IMR-90 (cell line): ENCODE measurements around the gene ASTL. TPM values are rescaled to one million over a fixed set of nuclear protein-coding genes. Genes with fewer than 3 reads are reported as not detected.

Experiments
- ATAC-seq: fragments of 200-7000 bp; cut with Tn5 transposase; 2 replicates; pipeline ENCODE4 v1.9.1; 2020; ENCODE audit warnings: low read depth, mild to moderate bottlenecking, moderate library complexity
- BruUV-seq: library from RNA; stranded (reverse); fragments of 400-500 nt; replicated peaks from 2 replicates; lab custom pipeline; 2021; lab: Mats Ljungman, UMichigan
- CTCF ChIA-PET: fragments of 300-600 bp; formaldehyde crosslinking; extraction: SDS; loops from one replicate; lab custom pipeline; 2021; ENCODE audit warnings: antibody characterized with exemption; lab: Yijun Ruan, JAX
- POLR2A ChIA-PET: fragments of 300-600 bp; sonication (Branson Sonifier 250); formaldehyde crosslinking; loops from one replicate; lab custom pipeline; 2022; ENCODE audit warnings: antibody characterized with exemption; ENCODE audit not compliant: unreplicated experiment; lab: Charles Lee
- DNase-seq: peaks from one replicate; pipeline ENCODE4 v3.0.0; 2013
- H2AFZ ChIP-seq: replicated peaks from 2 replicates; pipeline ENCODE3; 2013; ENCODE audit warnings: low read length, mild to moderate bottlenecking; ENCODE audit not compliant: poor library complexity
- H2AK5ac ChIP-seq: 2 replicates; pipeline ENCODE4 v1.6.1; 2013; ENCODE audit warnings: low read depth, low read length, inconsistent platforms
- H2AK9ac ChIP-seq: replicated peaks from 2 replicates; pipeline ENCODE3; 2013; ENCODE audit warnings: mild to moderate bottlenecking, low read depth, low read length, moderate library complexity; ENCODE audit not compliant: poor library complexity
- H2BK120ac ChIP-seq: 2 replicates; pipeline ENCODE4 v1.6.1; 2013; ENCODE audit warnings: low read depth, low read length, inconsistent platforms
- H2BK15ac ChIP-seq: 3 replicates; pipeline ENCODE4 v1.6.1; 2013; ENCODE audit warnings: low read depth, low read length, inconsistent platforms
- H2BK20ac ChIP-seq: 2 replicates; pipeline ENCODE4 v1.6.1; 2013; ENCODE audit warnings: low read depth, mild to moderate bottlenecking, inconsistent platforms, low read length, moderate library complexity
- H2BK5ac ChIP-seq: 2 replicates; pipeline ENCODE4 v1.6.1; 2013; ENCODE audit warnings: mild to moderate bottlenecking, low read depth, low read length, inconsistent platforms; ENCODE audit not compliant: poor library complexity, severe bottlenecking
- H3K14ac ChIP-seq: replicated peaks from 2 replicates; pipeline ENCODE4 v1.6.1; 2013; ENCODE audit warnings: low read depth, low read length, inconsistent platforms
- H3K18ac ChIP-seq: 2 replicates; pipeline ENCODE4 v1.6.1; 2013; ENCODE audit warnings: low read depth, low read length, control low read depth
- H3K23ac ChIP-seq: 2 replicates; pipeline ENCODE4 v1.6.1; 2013; ENCODE audit warnings: low read depth, low read length, inconsistent platforms
- H3K27ac ChIP-seq: 2 replicates; pipeline ENCODE4 v1.5.1; 2013; ENCODE audit warnings: mild to moderate bottlenecking, control low read depth, low read length; ENCODE audit not compliant: insufficient read depth
- H3K27me3 ChIP-seq: 2 replicates; pipeline ENCODE4 v1.6.1; 2013; ENCODE audit warnings: low read length; ENCODE audit not compliant: control insufficient read depth, insufficient read depth
- H3K36me3 ChIP-seq: 2 replicates; pipeline ENCODE4 v1.6.1; 2013; ENCODE audit warnings: low read length, mixed read lengths; ENCODE audit not compliant: control insufficient read depth, insufficient read depth
- H3K4ac ChIP-seq: 2 replicates; pipeline ENCODE4 v1.6.1; 2013; ENCODE audit warnings: low read depth, low read length, inconsistent platforms
- H3K4me1 ChIP-seq: 2 replicates; pipeline ENCODE4 v1.6.1; 2013; ENCODE audit warnings: low read length, mixed read lengths; ENCODE audit not compliant: control insufficient read depth, insufficient read depth
- H3K4me2 ChIP-seq: 2 replicates; pipeline ENCODE4 v1.6.1; 2013; ENCODE audit warnings: low read depth, mild to moderate bottlenecking, control low read depth, low read length, moderate library complexity
- H3K4me3 ChIP-seq: 2 replicates; pipeline ENCODE4 v1.5.1; 2013; ENCODE audit warnings: low read depth, mild to moderate bottlenecking, control low read depth, low read length, moderate library complexity; ENCODE audit not compliant: insufficient read depth
- H3K56ac ChIP-seq: 2 replicates; pipeline ENCODE4 v1.6.1; 2013; ENCODE audit warnings: low read length, inconsistent platforms; ENCODE audit not compliant: insufficient read depth; ENCODE audit errors: extremely low read depth
- H3K79me1 ChIP-seq, 2 experiments: 2 replicates each; pipeline ENCODE4 v1.6.1; 2013; ENCODE audit warnings: low read length in 2 of 2, inconsistent platforms in 1 of 2, low read depth in 1 of 2
- H3K9ac ChIP-seq: 2 replicates; pipeline ENCODE4 v1.6.1; 2013; ENCODE audit warnings: low read depth, low read length, control low read depth
- H3K9me1 ChIP-seq: 2 replicates; pipeline ENCODE4 v1.6.1; 2013; ENCODE audit warnings: low read length, inconsistent platforms; ENCODE audit not compliant: insufficient read depth
- H3K9me3 ChIP-seq: 2 replicates; pipeline ENCODE4 v1.6.1; 2013; ENCODE audit warnings: low read length; ENCODE audit not compliant: control insufficient read depth, insufficient read depth
- H4K20me1 ChIP-seq: 2 replicates; pipeline ENCODE4 v1.6.1; 2013; ENCODE audit warnings: low read length, inconsistent platforms; ENCODE audit not compliant: insufficient read depth
- H4K5ac ChIP-seq: 2 replicates; pipeline ENCODE4 v1.6.1; 2013; ENCODE audit warnings: mild to moderate bottlenecking, low read depth, low read length, control low read depth
- H4K8ac ChIP-seq, 2 experiments: 2 replicates each; pipeline ENCODE4 v1.6.1; 2013; ENCODE audit warnings: low read depth in 2 of 2, low read length in 2 of 2, control low read depth in 1 of 2, inconsistent platforms in 1 of 2
- H4K91ac ChIP-seq: 2 replicates; pipeline ENCODE4 v1.6.1; 2013; ENCODE audit warnings: low read depth, low read length, inconsistent platforms; ENCODE audit not compliant: insufficient read depth
- BHLHE40 ChIP-seq: fragments of 150-350 bp; IDR thresholded peaks from 2 replicates; pipeline ENCODE4 v1.6.1; 2016; ENCODE audit warnings: mild to moderate bottlenecking, low read depth, low read length
- CEBPB ChIP-seq: IDR thresholded peaks from 2 replicates; pipeline ENCODE4 v1.6.1; 2012; ENCODE audit warnings: low read depth, low read length, improper control_type of control experiment
- CHD1 ChIP-seq: IDR thresholded peaks from 2 replicates; pipeline ENCODE4 v1.6.1; 2012; ENCODE audit warnings: low read depth, low read length, improper control_type of control experiment
- FOS ChIP-seq: fragments of 150-350 bp; IDR thresholded peaks from 2 replicates; pipeline ENCODE4 v1.6.1; 2016; ENCODE audit warnings: low read depth, low read length
- MAFK ChIP-seq: IDR thresholded peaks from 2 replicates; pipeline ENCODE4 v1.6.1; 2012; ENCODE audit warnings: low read depth, low read length, improper control_type of control experiment
- MAZ ChIP-seq: IDR thresholded peaks from 2 replicates; pipeline ENCODE4 v1.6.1; 2012; ENCODE audit warnings: low read depth, mild to moderate bottlenecking, low read length, improper control_type of control experiment, moderate library complexity, borderline replicate concordance
- MXI1 ChIP-seq: IDR thresholded peaks from 2 replicates; pipeline ENCODE4 v1.6.1; 2012; ENCODE audit warnings: low read depth, mild to moderate bottlenecking, low read length, moderate library complexity, borderline replicate concordance
- NFE2L2 ChIP-seq: fragments of 150-350 bp; IDR thresholded peaks from 2 replicates; pipeline ENCODE4 v1.6.1; 2016; ENCODE audit warnings: low read depth, mild to moderate bottlenecking, low read length
- POLR2A ChIP-seq: IDR thresholded peaks from 2 replicates; pipeline ENCODE4 v1.6.1; 2012; ENCODE audit warnings: mild to moderate bottlenecking, low read depth, low read length
- RAD21 ChIP-seq: IDR thresholded peaks from 2 replicates; pipeline ENCODE4 v1.6.1; 2012; ENCODE audit warnings: low read length, improper control_type of control experiment
- RCOR1 ChIP-seq: IDR thresholded peaks from 2 replicates; pipeline ENCODE4 v1.6.1; 2012; ENCODE audit warnings: mild to moderate bottlenecking, low read length, improper control_type of control experiment; ENCODE audit not compliant: insufficient replicate concordance
- RFX5 ChIP-seq: IDR thresholded peaks from 2 replicates; pipeline ENCODE4 v1.8.0; 2012; ENCODE audit warnings: low read depth, mild to moderate bottlenecking, low read length, moderate library complexity
- SMC3 ChIP-seq: fragments of 150-350 bp; IDR thresholded peaks from 2 replicates; pipeline ENCODE4 v1.6.1; 2016; ENCODE audit warnings: low read depth, mild to moderate bottlenecking, antibody characterized with exemption, low read length, moderate library complexity
- WGBS, 2 experiments: methylation state at CpG; one replicate each; pipeline versions ENCODE4 v1.1.5 to v1.1.7; 2013; ENCODE audit warnings: missing lambda C conversion rate in 2 of 2; ENCODE audit not compliant: insufficient read length in 1 of 2; ENCODE audit errors: extremely low coverage in 2 of 2; 5-methylcytosine and 5-hydroxymethylcytosine counted together
- dilution Hi-C: fragments of 300-500 bp; cut with HindIII; formaldehyde crosslinking; loops from one replicate; pipeline ENCODE4 v1.14.3; 2018; ENCODE audit warnings: low sequenced_read_pairs; ENCODE audit not compliant: unreplicated experiment
- in situ Hi-C: fragments of 300-500 bp; cut with MboI; formaldehyde crosslinking; loops from 3 replicates; pipeline ENCODE4 v1.14.3; 2019; ENCODE audit warnings: low sequenced_read_pairs, inconsistent platforms, mixed read lengths
- intact Hi-C: fragments of 100-400 bp; cut with micrococcal nuclease; formaldehyde crosslinking; loops from 2 replicates; pipeline ENCODE4 v1.10.0; 2022
- polyA plus RNA-seq, 3 experiments: library from polyadenylated mRNA; depleted of rRNA; stranded (reverse); fragments of >200 nt; gene quantifications; 2 replicates each; pipeline ENCODE4 v1.2.3, GENCODE V29; 2012; ENCODE audit warnings: low replicate concordance in 1 of 3
- total RNA-seq: library from RNA; depleted of rRNA; stranded (reverse); fragments of >200 nt; gene quantifications from 2 replicates; pipeline ENCODE4 v1.2.3, GENCODE V29; 2012
- TF ChIP-seq, protein P1 (sequence below): fragments of 150-350 bp; IDR thresholded peaks from 2 replicates; pipeline ENCODE4 v1.6.1; 2016; ENCODE audit warnings: low read depth, mild to moderate bottlenecking, low read length, moderate library complexity, borderline replicate concordance
- TF ChIP-seq, protein P2 (sequence below): fragments of 150-350 bp; IDR thresholded peaks from 2 replicates; pipeline ENCODE4 v1.6.1; 2017; ENCODE audit warnings: mild to moderate bottlenecking, antibody characterized with exemption, low read length, low read depth
- TF ChIP-seq, protein P3 (sequence below): conservative IDR thresholded peaks from 2 replicates; pipeline ENCODE4 v1.5.1; 2012; ENCODE audit warnings: mild to moderate bottlenecking, low read depth, low read length, improper control_type of control experiment

Gene ASTL
- total and polyA plus RNA-seq, 2 of the 4 experiments (the other 2 are of a cell fraction): not detected

DNA sequence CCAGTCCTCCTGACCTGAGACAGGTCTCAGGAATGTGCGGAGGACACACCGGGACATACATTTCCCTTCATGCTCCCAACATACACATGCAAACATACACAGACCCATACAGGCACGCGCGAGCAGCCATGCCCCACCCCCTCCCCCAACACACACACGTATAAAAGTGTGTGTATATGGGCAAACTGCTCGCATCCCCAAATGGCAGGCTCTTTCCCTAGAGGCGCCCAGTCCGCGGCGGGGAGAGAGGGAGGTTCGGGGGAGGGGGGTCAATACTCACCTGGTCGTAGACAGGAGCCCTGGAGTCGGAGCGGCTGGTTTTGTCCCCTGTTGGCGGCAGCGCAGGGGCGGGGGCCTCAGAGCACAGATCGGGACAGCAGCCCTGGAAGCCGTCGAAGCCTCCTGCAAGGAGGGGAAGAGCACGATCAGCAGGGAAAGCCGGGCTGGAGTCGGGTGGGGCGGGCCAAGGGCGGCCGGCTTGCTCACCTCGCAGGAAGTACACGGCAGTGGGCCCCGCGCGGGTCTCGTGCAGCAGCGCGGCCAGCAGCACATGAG is 6.3 kb upstream of the ASTL start:
- H3K23ac ChIP-seq: no peak overlapping the region
- ATAC-seq: no peak
- peak overlapping the region; percentile 21; the same call in 1 of the 2 replicates for H3K4ac ChIP-seq
- H4K91ac ChIP-seq: no peak overlapping the region; the same call in 1 of the 2 replicates
- no peak overlapping the region for H3K18ac ChIP-seq
- no TSS peak for BruUV-seq
- H2AFZ ChIP-seq: peak overlapping the region; percentile 93
- no peak overlapping the region for H2BK120ac ChIP-seq
- no peak overlapping the region for H3K14ac ChIP-seq
- 8% methylated on average over 16 of the region's 35 CpGs; no CpG with 5 or more reads in 1 of the 2 experiments for WGBS, 2 experiments
- H3K27me3 ChIP-seq: no peaks in the 10 kb centered on the region
- no peaks in the 10 kb centered on the region for H3K9me1 ChIP-seq
- H3K27ac ChIP-seq: no peak overlapping the region
- H3K56ac ChIP-seq: no peak overlapping the region
- no peaks in the 10 kb centered on the region for H3K36me3 ChIP-seq
- in situ Hi-C loops (no loop called here), dilution Hi-C loops (no loop called here), intact Hi-C loops (loop anchor here (5.0 kb wide), 1 partner anchor 63 kb away; the partner anchor contains the start of gene STARD7)
- no peak overlapping the region for H2BK5ac ChIP-seq
- no peaks in the 10 kb centered on the region for H3K9me3 ChIP-seq
- peak overlapping the region; percentile 82 for H3K4me2 ChIP-seq
- no peak overlapping the region for H2BK15ac ChIP-seq
- H2AK9ac ChIP-seq: peak overlapping the region; percentile 84
- H4K5ac ChIP-seq: no peak overlapping the region
- H3K79me1 ChIP-seq: peaks cover 0 to 4% of the 10 kb centered on the region in 2 experiments; a peak in 1 of 4 replicates
- no peak overlapping the region for H2AK5ac ChIP-seq
- peak overlapping the region; percentile 65 for H3K4me3 ChIP-seq
- no peaks in the 10 kb centered on the region; the same call in 1 of the 2 replicates for H4K20me1 ChIP-seq
- peaks cover 5% of the 10 kb centered on the region; the same call in 1 of the 2 replicates for H3K4me1 ChIP-seq
- TF ChIP-seq CEBPB (no peak), MAFK (no peak), RFX5 (no peak), SMC3 (no peak), NFE2L2 (no peak), POLR2A (no peak), FOS (no peak), MAZ (no peak), RAD21 (no peak), MXI1 (no peak), CHD1 (no peak), RCOR1 (no peak), BHLHE40 (no peak)
- TF ChIP-seq, protein P1, sequence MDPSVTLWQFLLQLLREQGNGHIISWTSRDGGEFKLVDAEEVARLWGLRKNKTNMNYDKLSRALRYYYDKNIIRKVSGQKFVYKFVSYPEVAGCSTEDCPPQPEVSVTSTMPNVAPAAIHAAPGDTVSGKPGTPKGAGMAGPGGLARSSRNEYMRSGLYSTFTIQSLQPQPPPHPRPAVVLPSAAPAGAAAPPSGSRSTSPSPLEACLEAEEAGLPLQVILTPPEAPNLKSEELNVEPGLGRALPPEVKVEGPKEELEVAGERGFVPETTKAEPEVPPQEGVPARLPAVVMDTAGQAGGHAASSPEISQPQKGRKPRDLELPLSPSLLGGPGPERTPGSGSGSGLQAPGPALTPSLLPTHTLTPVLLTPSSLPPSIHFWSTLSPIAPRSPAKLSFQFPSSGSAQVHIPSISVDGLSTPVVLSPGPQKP: no peak
- TF ChIP-seq, protein P2, sequence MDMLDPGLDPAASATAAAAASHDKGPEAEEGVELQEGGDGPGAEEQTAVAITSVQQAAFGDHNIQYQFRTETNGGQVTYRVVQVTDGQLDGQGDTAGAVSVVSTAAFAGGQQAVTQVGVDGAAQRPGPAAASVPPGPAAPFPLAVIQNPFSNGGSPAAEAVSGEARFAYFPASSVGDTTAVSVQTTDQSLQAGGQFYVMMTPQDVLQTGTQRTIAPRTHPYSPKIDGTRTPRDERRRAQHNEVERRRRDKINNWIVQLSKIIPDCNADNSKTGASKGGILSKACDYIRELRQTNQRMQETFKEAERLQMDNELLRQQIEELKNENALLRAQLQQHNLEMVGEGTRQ: no peak
- TF ChIP-seq, protein P3, sequence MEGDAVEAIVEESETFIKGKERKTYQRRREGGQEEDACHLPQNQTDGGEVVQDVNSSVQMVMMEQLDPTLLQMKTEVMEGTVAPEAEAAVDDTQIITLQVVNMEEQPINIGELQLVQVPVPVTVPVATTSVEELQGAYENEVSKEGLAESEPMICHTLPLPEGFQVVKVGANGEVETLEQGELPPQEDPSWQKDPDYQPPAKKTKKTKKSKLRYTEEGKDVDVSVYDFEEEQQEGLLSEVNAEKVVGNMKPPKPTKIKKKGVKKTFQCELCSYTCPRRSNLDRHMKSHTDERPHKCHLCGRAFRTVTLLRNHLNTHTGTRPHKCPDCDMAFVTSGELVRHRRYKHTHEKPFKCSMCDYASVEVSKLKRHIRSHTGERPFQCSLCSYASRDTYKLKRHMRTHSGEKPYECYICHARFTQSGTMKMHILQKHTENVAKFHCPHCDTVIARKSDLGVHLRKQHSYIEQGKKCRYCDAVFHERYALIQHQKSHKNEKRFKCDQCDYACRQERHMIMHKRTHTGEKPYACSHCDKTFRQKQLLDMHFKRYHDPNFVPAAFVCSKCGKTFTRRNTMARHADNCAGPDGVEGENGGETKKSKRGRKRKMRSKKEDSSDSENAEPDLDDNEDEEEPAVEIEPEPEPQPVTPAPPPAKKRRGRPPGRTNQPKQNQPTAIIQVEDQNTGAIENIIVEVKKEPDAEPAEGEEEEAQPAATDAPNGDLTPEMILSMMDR: no peak
- POLR2A ChIA-PET: no interaction called here
- CTCF ChIA-PET: interaction anchor here (1.3 kb wide), 1 partner anchor 30 kb away, joined by 4 read pairs; no protein-coding TSS in a partner anchor
- H3K9ac ChIP-seq: no peak overlapping the region
- no peak overlapping the region for H2BK20ac ChIP-seq
- no peak for DNase-seq
- peak overlapping the region in 1 of 2 experiments; percentile 1; a peak in 1 of 4 replicates for H4K8ac ChIP-seq
